Esophagus muscularis mucosa (tissue), 3 donors: ENCODE measurements around the gene ARID1B.

ENCODE experiments used
- POLR2A ChIP-seq: fragments of 450-650 bp; IDR thresholded peaks from one replicate; pipeline ENCODE4 v1.6.1; 2017; ENCODE audit warnings: antibody characterized with exemption, moderate library complexity, mild to moderate bottlenecking, low read depth
- POLR2AphosphoS5 ChIP-seq, 2 donors: sonication (generic); formaldehyde crosslinking; IDR thresholded peaks; one replicate each; pipeline ENCODE4 v1.6.1; 2017; ENCODE audit warnings: antibody characterized with exemption in 2 of 2
- TF ChIP-seq, protein P1 (sequence below), 3 experiments: fragments of 200-600 bp in 2 of 3; fragments of 450-650 bp in 1 of 3; sonication (generic) in 2 of 3; IDR thresholded peaks; one replicate each; pipeline ENCODE4 v1.5.1; 2017 to 2019; ENCODE audit warnings: antibody characterized with exemption in 3 of 3, mild to moderate bottlenecking in 2 of 3, moderate library complexity in 1 of 3

DNA sequence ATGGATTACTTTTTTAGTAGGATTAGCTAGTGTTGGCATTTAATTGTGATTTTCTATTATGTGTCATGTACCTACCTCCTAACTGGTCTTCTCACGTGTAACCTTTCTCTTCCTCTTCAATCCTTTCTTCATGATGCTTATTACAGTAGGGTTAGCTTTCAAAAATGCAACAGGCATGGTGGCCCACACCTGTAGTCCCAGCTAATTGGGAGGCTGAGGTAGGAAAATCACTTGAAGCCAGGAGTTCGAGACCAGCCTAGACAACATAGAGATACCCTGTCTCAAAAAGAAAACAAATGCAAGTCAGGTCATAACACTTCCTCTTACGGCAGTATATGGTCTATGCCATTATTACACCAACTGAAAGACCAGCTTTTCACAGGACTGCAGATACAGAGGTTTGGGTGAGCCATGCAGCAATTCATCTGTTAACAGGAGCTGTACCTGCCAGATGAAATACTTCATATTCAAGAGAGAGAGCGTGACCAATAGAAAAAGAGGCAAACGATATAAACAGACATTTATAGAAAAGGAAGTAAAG lies 351.1 kb downstream of the ARID1B start:
- TF ChIP-seq, protein P1, sequence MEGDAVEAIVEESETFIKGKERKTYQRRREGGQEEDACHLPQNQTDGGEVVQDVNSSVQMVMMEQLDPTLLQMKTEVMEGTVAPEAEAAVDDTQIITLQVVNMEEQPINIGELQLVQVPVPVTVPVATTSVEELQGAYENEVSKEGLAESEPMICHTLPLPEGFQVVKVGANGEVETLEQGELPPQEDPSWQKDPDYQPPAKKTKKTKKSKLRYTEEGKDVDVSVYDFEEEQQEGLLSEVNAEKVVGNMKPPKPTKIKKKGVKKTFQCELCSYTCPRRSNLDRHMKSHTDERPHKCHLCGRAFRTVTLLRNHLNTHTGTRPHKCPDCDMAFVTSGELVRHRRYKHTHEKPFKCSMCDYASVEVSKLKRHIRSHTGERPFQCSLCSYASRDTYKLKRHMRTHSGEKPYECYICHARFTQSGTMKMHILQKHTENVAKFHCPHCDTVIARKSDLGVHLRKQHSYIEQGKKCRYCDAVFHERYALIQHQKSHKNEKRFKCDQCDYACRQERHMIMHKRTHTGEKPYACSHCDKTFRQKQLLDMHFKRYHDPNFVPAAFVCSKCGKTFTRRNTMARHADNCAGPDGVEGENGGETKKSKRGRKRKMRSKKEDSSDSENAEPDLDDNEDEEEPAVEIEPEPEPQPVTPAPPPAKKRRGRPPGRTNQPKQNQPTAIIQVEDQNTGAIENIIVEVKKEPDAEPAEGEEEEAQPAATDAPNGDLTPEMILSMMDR (IDR thresholded peaks at IDR 0.05) = no peak
- no peak for TF ChIP-seq POLR2AphosphoS5 (IDR thresholded peaks at IDR 0.05)
- TF ChIP-seq POLR2A = no peak
